NCI-H510A (cell line): ENCODE results near the gene RBM7.

Experiments used
- DNase-seq: peaks from one replicate; lab custom pipeline; 2025; lab: John Stamatoyannopoulos, UW

RBM7 gene

DNA sequence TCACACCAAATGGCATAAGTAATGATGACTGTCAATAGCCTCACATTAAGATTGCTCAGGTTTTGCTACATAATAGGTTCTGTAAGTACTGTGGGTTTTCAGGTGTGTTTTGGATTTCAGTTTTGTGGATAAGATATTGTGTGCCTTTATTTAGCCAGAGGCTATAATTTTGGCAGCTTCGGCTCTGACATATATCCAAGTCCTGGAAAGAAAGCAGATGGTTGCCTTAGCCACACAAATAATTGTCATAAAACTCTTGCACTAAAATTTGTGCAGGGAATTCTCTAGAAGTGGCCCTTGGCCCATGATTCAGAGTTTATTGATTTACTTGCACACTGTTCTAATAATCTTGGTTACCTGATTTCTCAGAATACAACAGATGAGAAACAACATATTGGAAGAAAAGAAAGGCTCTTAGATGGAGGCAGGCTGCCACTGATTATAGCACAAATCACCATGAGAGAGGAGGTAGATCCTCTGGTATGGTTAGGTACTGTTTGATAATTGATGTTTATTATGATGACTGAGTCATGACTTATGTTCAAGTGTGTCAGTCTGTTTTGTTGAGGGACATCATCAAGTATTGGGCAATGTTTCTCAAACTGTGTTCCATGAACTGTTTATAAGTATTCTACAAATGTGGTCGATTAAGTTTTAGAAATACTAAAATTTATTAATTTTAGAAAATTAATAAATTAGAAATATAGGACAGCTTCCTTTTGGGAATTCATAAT is 48.5 kb downstream of the RBM7 start:
- no peak for DNase-seq

DNA sequence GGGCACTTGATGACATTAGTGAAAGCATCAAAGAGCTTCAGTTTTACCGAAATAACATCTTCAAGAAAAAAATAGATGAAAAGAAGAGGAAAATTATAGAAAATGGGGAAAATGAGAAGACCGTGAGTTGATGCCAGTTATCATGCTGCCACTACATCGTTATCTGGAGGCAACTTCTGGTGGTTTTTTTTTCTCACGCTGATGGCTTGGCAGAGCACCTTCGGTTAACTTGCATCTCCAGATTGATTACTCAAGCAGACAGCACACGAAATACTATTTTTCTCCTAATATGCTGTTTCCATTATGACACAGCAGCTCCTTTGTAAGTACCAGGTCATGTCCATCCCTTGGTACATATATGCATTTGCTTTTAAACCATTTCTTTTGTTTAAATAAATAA is 49.4 kb downstream of the RBM7 start:
- no peak for DNase-seq

DNA sequence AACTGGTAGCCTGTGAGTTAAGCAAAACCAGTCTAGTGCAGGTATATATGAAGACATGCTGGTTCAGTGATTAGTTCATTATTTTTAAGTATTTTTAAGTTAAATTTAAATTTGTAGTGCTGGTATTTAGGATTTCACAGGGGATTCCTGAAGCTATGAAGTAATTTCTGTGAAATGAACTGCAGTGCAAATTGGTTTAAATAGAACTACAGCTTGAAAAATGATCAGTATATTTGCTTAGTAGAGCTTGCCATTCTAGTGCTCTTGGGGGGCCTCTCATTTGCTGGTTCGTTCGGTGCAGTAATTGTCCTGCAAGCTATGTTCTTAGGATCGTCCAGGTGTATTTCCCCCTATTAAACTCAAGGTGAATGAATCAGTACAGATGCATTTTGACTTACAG is 51.9 kb downstream of the RBM7 start:
- no peak for DNase-seq
